GM21723 (cell line): Measurements from ENCODE around the gene PLK3.

Experiments
- ATAC-seq: cut with Tn5 transposase; IDR thresholded peaks from one replicate; pipeline ENCODE4 v1.9.1; 2021; ENCODE audit warnings: mild to moderate bottlenecking, moderate library complexity; ENCODE audit not compliant: unreplicated experiment

PLK3 gene

GRCh38 chr1:44849575-44850132, 49.5 kb downstream of the PLK3 start:
- ATAC-seq, result no peak

GRCh38 chr1:44851308-44851707, 51.1 kb downstream of the PLK3 start:
- ATAC-seq, result no peak

- ATAC-seq, result no peak
These were observed 53.0 kb downstream of the PLK3 start for GRCh38 chr1:44853201-44853600.

- no peak for ATAC-seq
These were observed 54.8 kb downstream of the PLK3 start for GRCh38 chr1:44854970-44855369.
